Inflammatory macrophage (primary cell): Measurements from ENCODE around the gene TMED5.
A peak's percentile ranks its signal among the peaks of the same experiment; 100 is the strongest.
"Not testable (repeated sequence)": the region's sequence is repeated elsewhere in the genome, so short reads cannot be mapped to it uniquely, and the experiment has no call there.

Experiments used
- DNase-seq, 2 donors: peaks; one replicate each; pipeline ENCODE4 v3.0.0-alpha.2; 2020 to 2022

TMED5 gene

DNA sequence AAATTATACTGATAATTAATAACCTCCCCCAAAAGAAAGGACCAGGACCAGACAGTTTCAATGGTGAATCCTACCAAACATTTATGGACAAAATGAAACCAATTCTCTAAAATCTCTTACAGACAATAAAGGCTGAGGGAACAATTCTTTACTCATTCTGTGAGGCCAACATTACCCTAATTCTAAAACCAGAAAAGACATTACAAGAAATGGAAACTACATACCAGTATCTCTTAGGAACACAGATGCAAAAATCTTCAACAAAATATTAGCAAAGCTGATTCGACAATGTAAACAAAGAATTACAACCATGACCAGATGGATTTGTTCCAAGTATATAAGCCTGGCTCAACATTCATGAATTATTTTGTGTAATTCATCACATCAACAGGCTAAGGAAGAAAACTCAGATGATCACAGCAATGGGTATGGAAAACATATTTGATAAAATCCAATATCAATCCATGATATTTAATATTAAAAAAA lies 8.6 kb downstream of the TMED5 start:
- no peak for DNase-seq

DNA sequence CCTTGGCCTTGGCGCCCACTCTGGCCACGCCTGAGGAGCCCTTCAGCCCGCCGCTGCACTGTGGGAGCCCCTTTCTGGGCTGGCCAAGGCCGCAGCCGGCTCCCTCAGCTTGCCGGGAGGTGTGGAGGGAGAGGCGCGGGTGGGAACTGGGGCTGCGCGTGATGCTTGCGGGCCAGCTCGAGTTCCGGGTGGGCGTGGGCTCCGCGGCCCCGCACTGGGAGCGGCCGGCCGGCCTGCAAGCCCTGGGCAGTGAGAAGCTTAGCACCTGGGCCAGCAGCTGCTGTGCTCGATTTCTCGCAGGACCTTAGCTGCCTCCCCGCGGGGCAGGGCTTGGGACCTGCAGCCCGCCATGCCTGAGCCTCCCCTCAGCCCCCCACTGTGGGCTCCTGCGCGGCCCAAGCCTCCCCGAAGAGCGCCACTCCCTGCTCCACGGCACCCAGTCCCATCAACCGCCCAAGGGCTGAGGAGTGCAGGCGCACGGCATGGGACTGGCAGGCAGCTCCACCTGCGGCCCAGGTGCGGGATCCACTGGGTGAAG lies 10.0 kb downstream of the TMED5 start:
- DNase-seq = not testable (repeated sequence)

GRCh38 chr1:93167006-93167405 lies 13.2 kb downstream of the TMED5 start:
- DNase-seq = no peak

DNA sequence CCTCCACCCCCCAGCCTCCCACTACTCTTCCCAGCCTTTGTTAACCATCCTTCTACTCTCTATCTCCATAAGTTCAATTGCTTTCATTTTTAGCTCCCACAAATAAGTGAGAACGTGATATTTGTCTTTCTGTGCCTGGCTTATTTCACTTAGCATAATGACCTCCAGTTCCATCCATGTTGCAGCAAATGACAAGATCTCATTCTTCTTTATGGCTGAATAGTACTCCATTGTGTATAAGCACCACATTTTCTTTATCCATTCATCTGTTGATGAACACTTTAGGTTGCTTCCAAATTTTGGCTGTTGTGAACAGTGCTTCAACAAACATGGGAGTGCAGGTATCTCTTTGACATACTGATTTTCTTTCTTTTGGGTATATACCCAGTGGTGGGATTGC lies 14.3 kb downstream of the TMED5 start:
- not testable (repeated sequence) for DNase-seq

DNA sequence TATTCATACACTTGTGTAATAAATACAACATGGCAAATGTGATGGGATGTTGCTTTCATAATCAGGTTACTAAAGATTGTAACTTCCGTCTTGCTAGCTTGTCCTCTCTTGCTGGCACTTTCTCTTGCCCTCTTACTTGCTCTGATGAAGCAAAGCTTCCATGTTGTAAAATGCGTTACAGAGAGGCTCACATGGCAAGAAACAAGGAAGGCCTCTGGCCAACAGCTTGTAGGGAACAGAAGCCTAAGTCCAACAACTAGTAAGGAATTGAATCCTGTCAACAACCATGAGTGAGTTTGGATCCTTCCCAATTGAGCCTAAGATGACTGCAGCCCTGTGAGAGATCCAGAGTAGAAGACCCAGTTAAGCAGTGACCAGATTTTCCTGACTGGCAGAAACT lies 15.4 kb downstream of the TMED5 start:
- DNase-seq = peak; percentile 50 to 64

GRCh38 chr1:93163314-93163713 lies 16.9 kb downstream of the TMED5 start:
- DNase-seq = not testable (repeated sequence)

DNA sequence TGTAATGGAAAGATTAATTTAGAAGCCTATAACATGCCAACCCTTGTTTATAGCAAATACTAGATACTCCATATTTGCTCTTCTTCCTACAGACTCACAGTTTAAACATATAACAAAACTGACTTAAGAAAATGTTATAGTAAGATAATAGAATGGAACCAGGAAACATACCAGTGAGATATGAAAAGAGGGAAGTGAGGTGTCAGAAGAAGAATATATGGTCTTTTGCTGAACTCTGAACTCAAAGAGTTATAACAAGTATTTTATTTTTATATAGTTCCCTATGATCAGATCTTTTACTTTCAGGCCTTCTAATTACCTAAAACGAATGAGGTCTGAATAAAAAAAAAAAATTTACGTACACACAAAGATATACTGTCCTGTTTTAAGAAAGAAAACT lies 20.9 kb downstream of the TMED5 start:
- DNase-seq = no peak

GRCh38 chr1:93155335-93155734 lies 24.9 kb downstream of the TMED5 start:
- no peak for DNase-seq

- no peak for DNase-seq
Measured at GRCh38 chr1:93154898-93155297, 25.3 kb downstream of the TMED5 start.

- DNase-seq = no peak
Measured at GRCh38 chr1:93152835-93153234, 27.4 kb downstream of the TMED5 start.

DNA sequence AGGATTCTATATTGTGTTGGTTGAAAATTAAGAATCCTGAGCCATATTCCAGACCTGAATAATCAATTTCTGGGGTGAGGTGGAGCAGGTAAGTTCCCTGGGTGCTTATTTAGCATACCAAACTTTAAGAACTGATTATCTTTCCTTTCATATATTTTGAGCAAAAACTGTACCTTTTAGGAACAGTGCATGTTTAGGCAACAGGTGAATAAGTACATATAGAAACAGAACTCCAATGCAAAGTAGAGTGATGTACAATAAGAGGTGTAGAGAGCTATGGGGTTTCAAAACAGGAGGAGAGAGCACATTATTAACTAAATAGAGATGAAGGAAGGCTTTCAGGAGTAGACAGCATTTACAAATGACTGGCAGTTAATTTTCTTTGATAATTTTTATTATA lies 28.7 kb downstream of the TMED5 start:
- DNase-seq = no peak

GRCh38 chr1:93150729-93151128 lies 29.5 kb downstream of the TMED5 start:
- no peak for DNase-seq

GRCh38 chr1:93148001-93148400 lies 32.2 kb downstream of the TMED5 start:
- DNase-seq = no peak

DNA sequence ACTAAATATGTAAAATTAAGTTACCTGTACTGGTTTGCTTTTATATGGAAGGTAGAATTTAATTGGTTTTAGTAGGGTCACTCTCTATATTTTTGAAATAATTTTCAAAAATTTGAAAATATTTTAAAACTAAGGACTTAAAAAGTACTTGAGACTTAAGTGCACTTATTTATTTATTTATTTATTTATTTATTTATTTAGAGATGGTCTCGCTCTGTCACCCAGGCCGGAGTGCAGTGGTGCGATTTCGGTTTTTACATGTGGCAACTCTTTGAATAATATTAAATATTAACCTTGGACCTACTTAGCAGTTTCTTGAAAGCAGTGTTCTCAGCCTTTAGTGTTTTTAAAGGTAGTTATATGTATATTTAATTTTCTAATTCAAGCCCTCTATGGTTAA lies 36.4 kb downstream of the TMED5 start:
- no peak for DNase-seq

GRCh38 chr1:93143136-93143535 lies 37.1 kb downstream of the TMED5 start:
- no peak for DNase-seq

DNA sequence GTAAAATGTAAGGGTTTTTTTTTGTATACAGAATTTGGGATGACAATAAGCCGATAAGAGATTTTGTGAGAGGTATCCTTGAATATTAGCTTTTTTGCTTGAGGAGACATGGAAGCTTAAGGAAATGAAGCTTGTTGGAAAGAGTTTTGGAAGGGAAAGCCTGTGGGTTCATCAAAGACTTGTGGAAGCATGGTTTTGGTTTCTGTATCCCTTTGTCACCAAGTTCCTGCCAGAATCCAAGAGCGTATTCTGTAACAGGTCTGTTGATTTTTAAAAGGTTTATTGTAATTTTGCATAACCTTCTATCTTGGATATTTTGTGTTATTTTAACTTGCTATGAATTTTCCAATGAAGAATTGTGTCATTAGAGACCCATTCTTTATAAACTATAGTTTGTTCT lies 38.1 kb downstream of the TMED5 start:
- no peak for DNase-seq

- no peak for DNase-seq
Measured at GRCh38 chr1:93140106-93140505, 40.1 kb downstream of the TMED5 start.

- no peak for DNase-seq
Measured at GRCh38 chr1:93137604-93138292, 42.5 kb downstream of the TMED5 start.

DNA sequence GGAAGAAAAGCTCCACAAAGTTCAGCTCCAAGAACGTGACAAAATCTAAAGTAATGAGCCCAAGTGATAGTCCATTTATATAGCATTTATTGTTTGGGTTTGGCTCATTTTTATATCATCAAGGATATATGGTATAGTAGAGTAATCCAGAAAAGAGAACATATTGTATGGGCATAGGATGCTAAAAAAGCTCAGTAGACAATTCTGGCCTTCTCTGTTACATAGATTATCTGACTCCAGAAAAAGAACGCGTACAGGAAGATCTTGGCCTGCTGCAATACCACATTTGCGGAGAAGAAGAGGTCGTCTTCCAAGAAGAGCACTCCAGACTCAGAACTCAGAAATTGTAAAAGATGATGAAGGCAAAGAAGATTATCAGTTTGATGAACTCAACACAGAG lies 43.8 kb downstream of the TMED5 start:
- no peak for DNase-seq

DNA sequence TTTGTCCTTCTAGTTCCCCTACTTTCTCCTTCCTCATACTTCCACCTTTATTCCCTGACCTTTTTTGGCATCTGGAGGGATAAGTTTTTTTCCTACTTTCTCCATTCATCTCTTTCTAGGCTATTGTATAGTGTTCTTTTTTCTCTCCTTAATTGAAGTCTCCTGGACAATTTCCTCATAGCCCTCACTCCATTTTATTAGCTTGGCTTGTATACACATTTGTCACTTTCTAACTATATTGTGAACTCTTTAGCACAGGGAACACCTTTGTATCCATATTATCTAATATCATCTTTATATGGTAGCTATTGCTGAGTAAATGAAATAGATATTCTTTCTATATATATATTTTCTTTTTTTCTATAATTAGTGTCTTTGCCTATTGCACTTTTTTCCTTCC lies 47.6 kb downstream of the TMED5 start:
- DNase-seq = no peak

- DNase-seq = no peak
Measured at GRCh38 chr1:93129507-93130099, 50.6 kb downstream of the TMED5 start.

DNA sequence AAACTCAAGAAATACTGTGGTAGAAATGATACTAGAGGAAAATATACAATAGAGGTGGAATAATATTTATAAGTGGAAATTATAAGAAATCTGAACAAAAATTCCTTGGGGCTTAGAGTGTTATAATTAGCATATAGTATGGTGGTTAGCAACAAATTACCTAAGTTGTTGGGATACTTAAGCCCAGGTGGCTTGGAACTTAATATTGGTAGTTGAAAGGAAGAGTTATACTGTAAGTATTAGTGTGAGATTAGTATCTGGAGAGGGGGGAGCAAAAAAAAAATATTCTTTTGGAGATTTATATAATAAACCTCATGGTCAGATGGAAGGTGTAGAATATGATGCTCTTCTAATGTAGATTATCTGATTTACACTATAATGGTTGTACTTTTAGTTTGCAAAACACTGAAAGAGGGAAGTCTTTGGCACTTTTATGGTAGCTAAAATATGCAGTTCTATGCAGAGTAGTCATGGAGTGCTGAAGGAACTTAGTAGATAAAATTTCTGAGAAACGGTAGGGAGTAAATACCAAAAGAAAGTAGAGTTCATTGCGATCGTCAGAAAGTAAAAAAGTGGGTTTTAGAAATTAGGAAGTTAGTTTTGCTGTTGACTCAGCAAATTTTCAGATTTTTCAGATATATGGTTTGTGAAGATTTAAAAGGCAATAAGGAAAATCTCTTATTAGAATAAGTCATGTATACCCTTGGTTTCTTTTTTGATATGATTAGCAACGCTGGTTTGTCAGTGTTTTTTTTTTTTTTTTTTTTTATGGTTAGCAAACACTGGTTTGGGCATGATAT lies 55.5 kb downstream of the TMED5 start:
- DNase-seq = no peak

DNA sequence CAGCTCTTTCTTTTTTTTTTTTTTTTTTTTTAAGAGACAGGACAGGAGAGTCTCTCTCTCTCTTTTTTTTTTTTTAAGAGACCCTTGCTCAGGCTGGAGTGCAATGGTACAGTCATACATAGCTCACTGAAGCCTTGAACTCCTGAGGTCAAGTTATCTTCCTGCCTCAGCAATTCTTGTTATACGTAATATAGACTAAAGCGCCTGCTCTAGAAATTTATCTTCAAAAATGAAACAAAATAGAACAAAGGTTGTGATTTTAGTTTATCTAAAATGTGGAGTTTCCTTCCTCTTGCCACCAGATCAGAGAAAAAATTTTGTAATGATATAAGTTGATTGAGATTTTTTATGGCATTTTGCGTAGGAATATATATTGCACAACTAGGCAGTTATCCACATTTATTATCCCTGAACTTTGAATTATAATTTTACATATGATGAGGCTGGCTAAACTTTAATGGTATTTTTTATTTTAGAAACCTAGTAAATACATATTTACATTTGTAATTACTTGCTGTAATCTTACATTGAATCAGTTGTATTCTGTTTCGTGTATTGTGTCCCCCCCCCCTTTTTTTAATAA lies 56.9 kb downstream of the TMED5 start:
- no peak for DNase-seq
